ENCODE results near the gene TTLL7.

DNA sequence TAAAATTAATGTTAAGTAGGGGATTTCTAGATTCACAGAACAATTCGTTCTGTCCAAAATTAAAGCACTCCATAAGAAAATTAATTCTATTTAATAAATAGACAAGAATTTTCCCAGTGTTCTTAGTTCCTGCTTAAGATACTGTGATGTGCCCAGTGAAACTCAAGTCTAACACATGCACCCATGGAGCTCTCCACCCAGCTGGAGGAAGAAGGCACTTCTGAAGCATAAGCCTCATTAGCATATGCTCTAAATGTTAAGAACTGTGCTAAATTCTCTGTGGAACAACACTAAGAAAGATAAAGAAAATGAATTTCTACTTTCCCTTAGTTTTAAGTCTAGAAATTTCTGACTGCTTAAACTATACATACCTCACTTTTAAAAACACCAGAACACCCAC, 71.2 kb downstream of the TTLL7 start:
- TF ChIP-seq, protein P1, sequence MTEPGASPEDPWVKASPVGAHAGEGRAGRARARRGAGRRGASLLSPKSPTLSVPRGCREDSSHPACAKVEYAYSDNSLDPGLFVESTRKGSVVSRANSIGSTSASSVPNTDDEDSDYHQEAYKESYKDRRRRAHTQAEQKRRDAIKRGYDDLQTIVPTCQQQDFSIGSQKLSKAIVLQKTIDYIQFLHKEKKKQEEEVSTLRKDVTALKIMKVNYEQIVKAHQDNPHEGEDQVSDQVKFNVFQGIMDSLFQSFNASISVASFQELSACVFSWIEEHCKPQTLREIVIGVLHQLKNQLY (CRISPR knock-in tag; IDR thresholded peaks at IDR 0.05): no peak
- TF ChIP-seq, protein P2, sequence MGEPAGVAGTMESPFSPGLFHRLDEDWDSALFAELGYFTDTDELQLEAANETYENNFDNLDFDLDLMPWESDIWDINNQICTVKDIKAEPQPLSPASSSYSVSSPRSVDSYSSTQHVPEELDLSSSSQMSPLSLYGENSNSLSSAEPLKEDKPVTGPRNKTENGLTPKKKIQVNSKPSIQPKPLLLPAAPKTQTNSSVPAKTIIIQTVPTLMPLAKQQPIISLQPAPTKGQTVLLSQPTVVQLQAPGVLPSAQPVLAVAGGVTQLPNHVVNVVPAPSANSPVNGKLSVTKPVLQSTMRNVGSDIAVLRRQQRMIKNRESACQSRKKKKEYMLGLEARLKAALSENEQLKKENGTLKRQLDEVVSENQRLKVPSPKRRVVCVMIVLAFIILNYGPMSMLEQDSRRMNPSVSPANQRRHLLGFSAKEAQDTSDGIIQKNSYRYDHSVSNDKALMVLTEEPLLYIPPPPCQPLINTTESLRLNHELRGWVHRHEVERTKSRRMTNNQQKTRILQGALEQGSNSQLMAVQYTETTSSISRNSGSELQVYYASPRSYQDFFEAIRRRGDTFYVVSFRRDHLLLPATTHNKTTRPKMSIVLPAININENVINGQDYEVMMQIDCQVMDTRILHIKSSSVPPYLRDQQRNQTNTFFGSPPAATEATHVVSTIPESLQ (CRISPR knock-in tag; IDR thresholded peaks at IDR 0.05): no peak
- TF ChIP-seq, protein P3, sequence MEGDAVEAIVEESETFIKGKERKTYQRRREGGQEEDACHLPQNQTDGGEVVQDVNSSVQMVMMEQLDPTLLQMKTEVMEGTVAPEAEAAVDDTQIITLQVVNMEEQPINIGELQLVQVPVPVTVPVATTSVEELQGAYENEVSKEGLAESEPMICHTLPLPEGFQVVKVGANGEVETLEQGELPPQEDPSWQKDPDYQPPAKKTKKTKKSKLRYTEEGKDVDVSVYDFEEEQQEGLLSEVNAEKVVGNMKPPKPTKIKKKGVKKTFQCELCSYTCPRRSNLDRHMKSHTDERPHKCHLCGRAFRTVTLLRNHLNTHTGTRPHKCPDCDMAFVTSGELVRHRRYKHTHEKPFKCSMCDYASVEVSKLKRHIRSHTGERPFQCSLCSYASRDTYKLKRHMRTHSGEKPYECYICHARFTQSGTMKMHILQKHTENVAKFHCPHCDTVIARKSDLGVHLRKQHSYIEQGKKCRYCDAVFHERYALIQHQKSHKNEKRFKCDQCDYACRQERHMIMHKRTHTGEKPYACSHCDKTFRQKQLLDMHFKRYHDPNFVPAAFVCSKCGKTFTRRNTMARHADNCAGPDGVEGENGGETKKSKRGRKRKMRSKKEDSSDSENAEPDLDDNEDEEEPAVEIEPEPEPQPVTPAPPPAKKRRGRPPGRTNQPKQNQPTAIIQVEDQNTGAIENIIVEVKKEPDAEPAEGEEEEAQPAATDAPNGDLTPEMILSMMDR (IDR thresholded peaks at IDR 0.05): no peak
- TF ChIP-seq, protein P4, sequence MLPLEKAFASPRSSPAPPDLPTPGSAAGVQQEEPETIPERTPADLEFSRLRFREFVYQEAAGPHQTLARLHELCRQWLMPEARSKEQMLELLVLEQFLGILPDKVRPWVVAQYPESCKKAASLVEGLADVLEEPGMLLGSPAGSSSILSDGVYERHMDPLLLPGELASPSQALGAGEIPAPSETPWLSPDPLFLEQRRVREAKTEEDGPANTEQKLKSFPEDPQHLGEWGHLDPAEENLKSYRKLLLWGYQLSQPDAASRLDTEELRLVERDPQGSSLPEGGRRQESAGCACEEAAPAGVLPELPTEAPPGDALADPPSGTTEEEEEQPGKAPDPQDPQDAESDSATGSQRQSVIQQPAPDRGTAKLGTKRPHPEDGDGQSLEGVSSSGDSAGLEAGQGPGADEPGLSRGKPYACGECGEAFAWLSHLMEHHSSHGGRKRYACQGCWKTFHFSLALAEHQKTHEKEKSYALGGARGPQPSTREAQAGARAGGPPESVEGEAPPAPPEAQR (CRISPR knock-in tag; IDR thresholded peaks at IDR 0.05): no peak
- TF ChIP-seq JUN (CRISPR knock-in tag; IDR thresholded peaks at IDR 0.05) (no peak), CREM (CRISPR knock-in tag; IDR thresholded peaks at IDR 0.05) (no peak), FOXK1 (CRISPR knock-in tag; IDR thresholded peaks at IDR 0.05) (no peak)
- TF ChIP-seq, protein P5, sequence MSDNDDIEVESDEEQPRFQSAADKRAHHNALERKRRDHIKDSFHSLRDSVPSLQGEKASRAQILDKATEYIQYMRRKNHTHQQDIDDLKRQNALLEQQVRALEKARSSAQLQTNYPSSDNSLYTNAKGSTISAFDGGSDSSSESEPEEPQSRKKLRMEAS (CRISPR knock-in tag; IDR thresholded peaks at IDR 0.05): no peak
- TF ChIP-seq, protein P6, sequence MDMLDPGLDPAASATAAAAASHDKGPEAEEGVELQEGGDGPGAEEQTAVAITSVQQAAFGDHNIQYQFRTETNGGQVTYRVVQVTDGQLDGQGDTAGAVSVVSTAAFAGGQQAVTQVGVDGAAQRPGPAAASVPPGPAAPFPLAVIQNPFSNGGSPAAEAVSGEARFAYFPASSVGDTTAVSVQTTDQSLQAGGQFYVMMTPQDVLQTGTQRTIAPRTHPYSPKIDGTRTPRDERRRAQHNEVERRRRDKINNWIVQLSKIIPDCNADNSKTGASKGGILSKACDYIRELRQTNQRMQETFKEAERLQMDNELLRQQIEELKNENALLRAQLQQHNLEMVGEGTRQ (CRISPR knock-in tag; IDR thresholded peaks at IDR 0.05): no peak
- TF ChIP-seq, protein P7, sequence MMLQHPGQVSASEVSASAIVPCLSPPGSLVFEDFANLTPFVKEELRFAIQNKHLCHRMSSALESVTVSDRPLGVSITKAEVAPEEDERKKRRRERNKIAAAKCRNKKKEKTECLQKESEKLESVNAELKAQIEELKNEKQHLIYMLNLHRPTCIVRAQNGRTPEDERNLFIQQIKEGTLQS (CRISPR knock-in tag; conservative IDR thresholded peaks at IDR 0.05): no peak

Measured in WTC11 (cell line).